ENCODE data around the gene CFD.

Gene CFD

DNA sequence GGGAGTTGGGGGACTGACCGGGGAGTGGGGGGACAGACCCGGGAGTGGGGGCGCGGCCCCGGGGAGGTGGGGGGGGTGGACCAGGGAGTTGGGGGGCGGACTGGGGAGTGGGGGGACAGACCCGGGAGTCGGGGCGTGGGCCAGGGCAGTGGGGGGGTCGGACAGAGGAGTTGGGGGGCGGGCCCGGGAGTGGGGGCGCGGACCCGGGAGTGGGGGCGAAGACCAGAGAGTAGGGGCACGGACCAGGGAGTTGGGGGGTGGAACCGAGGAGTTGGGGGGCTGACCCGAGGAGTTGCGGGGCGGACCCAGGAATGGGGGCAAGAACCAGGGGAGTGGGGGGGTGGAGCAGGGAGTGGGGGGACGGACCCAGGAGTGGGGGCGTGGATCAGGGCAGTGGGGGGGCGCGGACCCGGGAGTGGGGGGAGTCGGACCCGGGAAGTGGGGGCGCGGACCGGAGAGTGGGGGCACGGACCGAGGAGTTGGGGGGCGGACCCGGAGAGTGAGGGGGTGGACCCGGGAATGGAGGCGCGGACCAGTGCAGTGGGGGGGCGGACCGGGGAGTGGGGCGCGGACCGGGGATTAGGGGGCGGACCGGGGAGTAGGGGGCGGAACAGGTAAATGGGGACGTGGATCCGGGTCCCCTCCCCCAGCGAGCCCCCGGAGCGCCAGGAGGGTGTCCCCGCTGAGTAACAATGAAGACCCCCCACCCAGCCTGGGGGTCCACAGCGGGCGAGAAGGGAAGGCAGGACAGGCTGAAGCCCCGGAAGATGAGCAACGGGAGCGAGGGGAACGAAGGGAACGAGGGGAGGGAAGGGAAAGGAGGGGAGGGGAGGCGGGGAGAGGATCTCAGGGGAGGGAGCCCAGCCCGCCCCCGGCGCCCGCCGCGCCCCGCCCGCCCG lies 53.0 kb downstream of the CFD start (continued):
- TF ChIP-seq, protein P1, sequence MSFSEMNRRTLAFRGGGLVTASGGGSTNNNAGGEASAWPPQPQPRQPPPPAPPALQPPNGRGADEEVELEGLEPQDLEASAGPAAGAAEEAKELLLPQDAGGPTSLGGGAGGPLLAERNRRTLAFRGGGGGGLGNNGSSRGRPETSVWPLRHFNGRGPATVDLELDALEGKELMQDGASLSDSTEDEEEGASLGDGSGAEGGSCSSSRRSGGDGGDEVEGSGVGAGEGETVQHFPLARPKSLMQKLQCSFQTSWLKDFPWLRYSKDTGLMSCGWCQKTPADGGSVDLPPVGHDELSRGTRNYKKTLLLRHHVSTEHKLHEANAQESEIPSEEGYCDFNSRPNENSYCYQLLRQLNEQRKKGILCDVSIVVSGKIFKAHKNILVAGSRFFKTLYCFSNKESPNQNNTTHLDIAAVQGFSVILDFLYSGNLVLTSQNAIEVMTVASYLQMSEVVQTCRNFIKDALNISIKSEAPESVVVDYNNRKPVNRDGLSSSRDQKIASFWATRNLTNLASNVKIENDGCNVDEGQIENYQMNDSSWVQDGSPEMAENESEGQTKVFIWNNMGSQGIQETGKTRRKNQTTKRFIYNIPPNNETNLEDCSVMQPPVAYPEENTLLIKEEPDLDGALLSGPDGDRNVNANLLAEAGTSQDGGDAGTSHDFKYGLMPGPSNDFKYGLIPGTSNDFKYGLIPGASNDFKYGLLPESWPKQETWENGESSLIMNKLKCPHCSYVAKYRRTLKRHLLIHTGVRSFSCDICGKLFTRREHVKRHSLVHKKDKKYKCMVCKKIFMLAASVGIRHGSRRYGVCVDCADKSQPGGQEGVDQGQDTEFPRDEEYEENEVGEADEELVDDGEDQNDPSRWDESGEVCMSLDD (tag by site-specific recombination; IDR thresholded peaks at IDR 0.05), result peak; percentile 83; the same call in 1 of the 2 replicates
- TF ChIP-seq, protein P2, sequence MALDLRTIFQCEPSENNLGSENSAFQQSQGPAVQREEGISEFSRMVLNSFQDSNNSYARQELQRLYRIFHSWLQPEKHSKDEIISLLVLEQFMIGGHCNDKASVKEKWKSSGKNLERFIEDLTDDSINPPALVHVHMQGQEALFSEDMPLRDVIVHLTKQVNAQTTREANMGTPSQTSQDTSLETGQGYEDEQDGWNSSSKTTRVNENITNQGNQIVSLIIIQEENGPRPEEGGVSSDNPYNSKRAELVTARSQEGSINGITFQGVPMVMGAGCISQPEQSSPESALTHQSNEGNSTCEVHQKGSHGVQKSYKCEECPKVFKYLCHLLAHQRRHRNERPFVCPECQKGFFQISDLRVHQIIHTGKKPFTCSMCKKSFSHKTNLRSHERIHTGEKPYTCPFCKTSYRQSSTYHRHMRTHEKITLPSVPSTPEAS (tag by site-specific recombination; IDR thresholded peaks at IDR 0.05), result no peak
- TF ChIP-seq, protein P3, sequence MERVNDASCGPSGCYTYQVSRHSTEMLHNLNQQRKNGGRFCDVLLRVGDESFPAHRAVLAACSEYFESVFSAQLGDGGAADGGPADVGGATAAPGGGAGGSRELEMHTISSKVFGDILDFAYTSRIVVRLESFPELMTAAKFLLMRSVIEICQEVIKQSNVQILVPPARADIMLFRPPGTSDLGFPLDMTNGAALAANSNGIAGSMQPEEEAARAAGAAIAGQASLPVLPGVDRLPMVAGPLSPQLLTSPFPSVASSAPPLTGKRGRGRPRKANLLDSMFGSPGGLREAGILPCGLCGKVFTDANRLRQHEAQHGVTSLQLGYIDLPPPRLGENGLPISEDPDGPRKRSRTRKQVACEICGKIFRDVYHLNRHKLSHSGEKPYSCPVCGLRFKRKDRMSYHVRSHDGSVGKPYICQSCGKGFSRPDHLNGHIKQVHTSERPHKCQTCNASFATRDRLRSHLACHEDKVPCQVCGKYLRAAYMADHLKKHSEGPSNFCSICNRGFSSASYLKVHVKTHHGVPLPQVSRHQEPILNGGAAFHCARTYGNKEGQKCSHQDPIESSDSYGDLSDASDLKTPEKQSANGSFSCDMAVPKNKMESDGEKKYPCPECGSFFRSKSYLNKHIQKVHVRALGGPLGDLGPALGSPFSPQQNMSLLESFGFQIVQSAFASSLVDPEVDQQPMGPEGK (tag by site-specific recombination; IDR thresholded peaks at IDR 0.05), result peak; percentile 36; the same call in 1 of the 2 replicates
- TF ChIP-seq ZNF548 (tag by site-specific recombination; IDR thresholded peaks at IDR 0.05) (no peak), SP3 (tag by site-specific recombination; IDR thresholded peaks at IDR 0.05) (peak; percentile 70), ZNF785 (tag by site-specific recombination; IDR thresholded peaks at IDR 0.05) (no peak), ZNF658 (tag by site-specific recombination; IDR thresholded peaks at IDR 0.05) (no peak), ZIC2 (tag by site-specific recombination; IDR thresholded peaks at IDR 0.05) (peak; percentile 36), ZNF76 (tag by site-specific recombination; IDR thresholded peaks at IDR 0.05; ENCODE audit: borderline replicate concordance, low read depth) (peak; percentile 79; the same call in 1 of the 2 replicates), ZNF473 (tag by site-specific recombination; IDR thresholded peaks at IDR 0.05) (no peak), WT1 (tag by site-specific recombination; IDR thresholded peaks at IDR 0.05) (no peak), ZNF549 (tag by site-specific recombination; IDR thresholded peaks at IDR 0.05) (no peak), ZNF211 (tag by site-specific recombination; IDR thresholded peaks at IDR 0.05; ENCODE audit: low read depth) (no peak), KLF9 (tag by site-specific recombination; IDR thresholded peaks at IDR 0.05; ENCODE audit: low read depth) (peak; percentile 73), ZEB2 (tag by site-specific recombination; IDR thresholded peaks at IDR 0.05) (peak; percentile 20; the same call in 1 of the 2 replicates), ZNF629 (tag by site-specific recombination; IDR thresholded peaks at IDR 0.05) (no peak), ZFP37 (tag by site-specific recombination; IDR thresholded peaks at IDR 0.05) (no peak), ZNF292 (tag by site-specific recombination; IDR thresholded peaks at IDR 0.05; ENCODE audit: borderline replicate concordance, low read depth) (no peak), GLIS1 (tag by site-specific recombination; IDR thresholded peaks at IDR 0.05) (peak; percentile 22), KLF10 (tag by site-specific recombination; IDR thresholded peaks at IDR 0.05) (no peak)
- TF ChIP-seq, protein P4, sequence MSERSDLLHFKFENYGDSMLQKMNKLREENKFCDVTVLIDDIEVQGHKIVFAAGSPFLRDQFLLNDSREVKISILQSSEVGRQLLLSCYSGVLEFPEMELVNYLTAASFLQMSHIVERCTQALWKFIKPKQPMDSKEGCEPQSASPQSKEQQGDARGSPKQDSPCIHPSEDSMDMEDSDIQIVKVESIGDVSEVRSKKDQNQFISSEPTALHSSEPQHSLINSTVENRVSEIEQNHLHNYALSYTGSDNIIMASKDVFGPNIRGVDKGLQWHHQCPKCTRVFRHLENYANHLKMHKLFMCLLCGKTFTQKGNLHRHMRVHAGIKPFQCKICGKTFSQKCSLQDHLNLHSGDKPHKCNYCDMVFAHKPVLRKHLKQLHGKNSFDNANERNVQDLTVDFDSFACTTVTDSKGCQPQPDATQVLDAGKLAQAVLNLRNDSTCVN (tag by site-specific recombination; optimal IDR thresholded peaks at IDR 0.05), result peak; percentile 23
- TF ChIP-seq, protein P5, sequence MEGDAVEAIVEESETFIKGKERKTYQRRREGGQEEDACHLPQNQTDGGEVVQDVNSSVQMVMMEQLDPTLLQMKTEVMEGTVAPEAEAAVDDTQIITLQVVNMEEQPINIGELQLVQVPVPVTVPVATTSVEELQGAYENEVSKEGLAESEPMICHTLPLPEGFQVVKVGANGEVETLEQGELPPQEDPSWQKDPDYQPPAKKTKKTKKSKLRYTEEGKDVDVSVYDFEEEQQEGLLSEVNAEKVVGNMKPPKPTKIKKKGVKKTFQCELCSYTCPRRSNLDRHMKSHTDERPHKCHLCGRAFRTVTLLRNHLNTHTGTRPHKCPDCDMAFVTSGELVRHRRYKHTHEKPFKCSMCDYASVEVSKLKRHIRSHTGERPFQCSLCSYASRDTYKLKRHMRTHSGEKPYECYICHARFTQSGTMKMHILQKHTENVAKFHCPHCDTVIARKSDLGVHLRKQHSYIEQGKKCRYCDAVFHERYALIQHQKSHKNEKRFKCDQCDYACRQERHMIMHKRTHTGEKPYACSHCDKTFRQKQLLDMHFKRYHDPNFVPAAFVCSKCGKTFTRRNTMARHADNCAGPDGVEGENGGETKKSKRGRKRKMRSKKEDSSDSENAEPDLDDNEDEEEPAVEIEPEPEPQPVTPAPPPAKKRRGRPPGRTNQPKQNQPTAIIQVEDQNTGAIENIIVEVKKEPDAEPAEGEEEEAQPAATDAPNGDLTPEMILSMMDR (tag by site-specific recombination; IDR thresholded peaks at IDR 0.05), result no peak
- TF ChIP-seq, protein P6, sequence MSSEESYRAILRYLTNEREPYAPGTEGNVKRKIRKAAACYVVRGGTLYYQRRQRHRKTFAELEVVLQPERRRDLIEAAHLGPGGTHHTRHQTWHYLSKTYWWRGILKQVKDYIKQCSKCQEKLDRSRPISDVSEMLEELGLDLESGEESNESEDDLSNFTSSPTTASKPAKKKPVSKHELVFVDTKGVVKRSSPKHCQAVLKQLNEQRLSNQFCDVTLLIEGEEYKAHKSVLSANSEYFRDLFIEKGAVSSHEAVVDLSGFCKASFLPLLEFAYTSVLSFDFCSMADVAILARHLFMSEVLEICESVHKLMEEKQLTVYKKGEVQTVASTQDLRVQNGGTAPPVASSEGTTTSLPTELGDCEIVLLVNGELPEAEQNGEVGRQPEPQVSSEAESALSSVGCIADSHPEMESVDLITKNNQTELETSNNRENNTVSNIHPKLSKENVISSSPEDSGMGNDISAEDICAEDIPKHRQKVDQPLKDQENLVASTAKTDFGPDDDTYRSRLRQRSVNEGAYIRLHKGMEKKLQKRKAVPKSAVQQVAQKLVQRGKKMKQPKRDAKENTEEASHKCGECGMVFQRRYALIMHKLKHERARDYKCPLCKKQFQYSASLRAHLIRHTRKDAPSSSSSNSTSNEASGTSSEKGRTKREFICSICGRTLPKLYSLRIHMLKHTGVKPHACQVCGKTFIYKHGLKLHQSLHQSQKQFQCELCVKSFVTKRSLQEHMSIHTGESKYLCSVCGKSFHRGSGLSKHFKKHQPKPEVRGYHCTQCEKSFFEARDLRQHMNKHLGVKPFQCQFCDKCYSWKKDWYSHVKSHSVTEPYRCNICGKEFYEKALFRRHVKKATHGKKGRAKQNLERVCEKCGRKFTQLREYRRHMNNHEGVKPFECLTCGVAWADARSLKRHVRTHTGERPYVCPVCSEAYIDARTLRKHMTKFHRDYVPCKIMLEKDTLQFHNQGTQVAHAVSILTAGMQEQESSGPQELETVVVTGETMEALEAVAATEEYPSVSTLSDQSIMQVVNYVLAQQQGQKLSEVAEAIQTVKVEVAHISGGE (tag by site-specific recombination; conservative IDR thresholded peaks at IDR 0.05; ENCODE audit: low read depth), result peak; percentile 31; the same call in 1 of the 2 replicates
- TF ChIP-seq, protein P7, sequence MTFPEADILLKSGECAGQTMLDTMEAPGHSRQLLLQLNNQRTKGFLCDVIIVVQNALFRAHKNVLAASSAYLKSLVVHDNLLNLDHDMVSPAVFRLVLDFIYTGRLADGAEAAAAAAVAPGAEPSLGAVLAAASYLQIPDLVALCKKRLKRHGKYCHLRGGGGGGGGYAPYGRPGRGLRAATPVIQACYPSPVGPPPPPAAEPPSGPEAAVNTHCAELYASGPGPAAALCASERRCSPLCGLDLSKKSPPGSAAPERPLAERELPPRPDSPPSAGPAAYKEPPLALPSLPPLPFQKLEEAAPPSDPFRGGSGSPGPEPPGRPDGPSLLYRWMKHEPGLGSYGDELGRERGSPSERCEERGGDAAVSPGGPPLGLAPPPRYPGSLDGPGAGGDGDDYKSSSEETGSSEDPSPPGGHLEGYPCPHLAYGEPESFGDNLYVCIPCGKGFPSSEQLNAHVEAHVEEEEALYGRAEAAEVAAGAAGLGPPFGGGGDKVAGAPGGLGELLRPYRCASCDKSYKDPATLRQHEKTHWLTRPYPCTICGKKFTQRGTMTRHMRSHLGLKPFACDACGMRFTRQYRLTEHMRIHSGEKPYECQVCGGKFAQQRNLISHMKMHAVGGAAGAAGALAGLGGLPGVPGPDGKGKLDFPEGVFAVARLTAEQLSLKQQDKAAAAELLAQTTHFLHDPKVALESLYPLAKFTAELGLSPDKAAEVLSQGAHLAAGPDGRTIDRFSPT (tag by site-specific recombination; IDR thresholded peaks at IDR 0.05), result no peak
